ENCODE results near the gene GRID1.
A peak's percentile ranks its signal among the peaks of the same experiment; 100 is the strongest.

GRID1 gene

DNA sequence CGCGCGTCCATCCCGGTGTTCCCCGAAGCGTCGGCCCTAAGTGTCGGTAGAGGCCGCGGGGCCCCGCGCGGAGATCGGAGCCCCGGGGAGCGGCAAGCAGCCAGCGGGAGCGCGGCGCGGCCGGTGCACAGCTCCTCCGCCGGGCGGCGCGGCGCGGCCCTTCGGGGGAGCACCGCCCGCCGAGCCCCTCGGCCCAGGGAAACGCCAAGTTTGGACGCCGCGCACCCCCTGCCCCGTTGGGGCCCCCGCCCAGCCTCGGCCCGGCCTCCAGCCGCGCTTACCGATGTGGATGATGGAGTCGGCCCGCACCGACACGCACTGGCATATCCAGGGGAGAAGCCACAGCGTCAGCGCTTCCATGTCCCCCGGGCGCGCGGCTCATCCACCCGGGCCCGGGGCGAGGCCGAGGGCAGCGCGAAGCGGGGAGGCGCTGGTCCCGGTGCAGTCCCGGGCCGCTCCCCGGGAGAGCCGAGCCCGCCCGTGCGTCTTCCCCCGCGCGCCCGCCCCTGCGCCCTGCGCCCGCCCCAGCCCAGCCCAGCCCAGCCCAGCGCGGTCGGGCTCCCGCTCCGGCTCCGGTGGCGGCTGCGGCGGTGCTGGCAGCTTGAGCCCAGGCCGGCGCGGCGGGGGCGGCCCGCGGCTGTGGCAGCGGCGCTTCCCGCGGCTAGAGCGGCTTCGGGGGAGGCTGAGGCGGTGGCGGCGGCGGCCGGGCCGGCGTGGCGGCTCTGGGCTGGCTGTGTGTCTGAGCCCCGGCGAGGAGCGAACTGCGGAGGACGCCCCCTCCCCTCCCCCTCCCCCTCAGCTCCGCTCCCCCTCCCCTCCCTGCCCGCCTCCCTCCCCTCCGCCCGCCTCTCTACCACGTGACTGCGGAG, at the start of gene GRID1:
GRID1 (minus strand) TSS at position 763 of the 869 bp plus-strand sequence.
- DNase-seq (ENCODE audit: low read depth in 2 of 2), result no peak

DNA sequence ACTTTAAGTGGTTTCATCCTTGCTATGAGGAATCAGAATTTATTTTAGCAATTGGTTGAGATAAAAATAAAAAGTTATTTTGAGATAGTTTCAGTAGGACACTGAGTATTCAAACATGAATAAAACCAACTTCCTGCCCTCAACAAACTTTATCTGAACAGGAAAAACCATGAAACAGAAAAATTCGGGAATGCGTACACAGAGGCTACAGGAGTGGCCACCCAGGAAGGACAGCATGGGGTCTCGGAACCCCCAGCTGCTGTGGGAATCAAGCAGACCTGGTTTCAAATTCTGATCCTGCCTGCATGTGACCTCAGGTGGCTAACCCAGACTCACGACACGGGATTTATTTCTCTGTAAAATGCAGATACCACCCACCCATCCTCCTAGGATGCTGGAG, 49.0 kb upstream of the GRID1 start:
- DNase-seq (ENCODE audit: low read depth in 2 of 2), result no peak

DNA sequence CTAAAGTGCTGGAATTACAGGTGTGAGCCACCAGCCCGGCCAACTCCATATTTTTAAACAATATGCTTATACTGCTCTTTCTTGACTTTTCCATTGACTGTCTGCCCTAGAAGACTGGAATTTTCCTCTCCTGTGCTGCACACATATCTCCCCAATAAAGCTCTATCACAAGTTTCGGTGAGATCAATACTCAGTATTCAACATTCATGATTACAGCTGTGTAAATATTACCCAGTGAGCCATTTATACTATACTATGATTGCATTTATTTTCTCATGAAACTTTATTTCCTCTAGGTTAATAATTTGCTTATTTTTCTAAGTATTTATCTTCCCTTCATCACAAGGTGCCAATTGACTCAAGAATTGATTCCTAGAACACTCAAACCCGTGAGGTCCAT, 48.5 kb upstream of the GRID1 start:
- no peak for DNase-seq (ENCODE audit: low read depth in 2 of 2)

DNA sequence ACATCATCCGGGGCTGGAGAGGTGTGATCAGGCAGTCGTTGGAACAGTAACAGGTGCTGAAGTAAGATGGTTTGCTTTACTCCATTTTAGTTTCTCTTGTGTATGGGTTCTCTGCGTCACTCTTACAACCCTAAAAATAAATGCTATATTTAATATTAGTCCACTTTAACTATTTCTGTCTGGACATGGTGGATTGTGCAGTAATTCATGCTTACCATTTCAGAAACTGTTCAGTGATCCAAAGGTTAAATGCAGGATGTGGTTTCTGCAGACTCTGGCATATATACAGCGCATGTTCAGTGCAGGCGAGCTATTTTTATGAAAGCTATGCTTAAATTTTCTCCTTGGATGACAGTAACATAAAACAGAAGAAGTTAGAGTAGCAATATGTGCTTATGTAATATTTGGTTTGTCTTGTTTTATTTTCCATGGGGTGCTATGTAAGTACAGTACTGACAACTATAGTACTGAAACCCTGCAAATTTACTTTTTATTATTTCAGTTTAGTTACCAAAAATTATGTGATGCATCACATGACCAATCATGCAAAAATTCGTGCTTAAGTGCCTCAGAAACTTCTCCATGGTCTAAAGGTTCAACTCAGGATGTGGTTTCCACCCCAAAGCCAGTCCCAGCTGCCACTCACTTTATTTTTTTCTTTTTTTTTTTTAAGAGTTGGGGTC, 46.6 kb upstream of the GRID1 start:
- no peak for DNase-seq (ENCODE audit: low read depth in 2 of 2)

DNA sequence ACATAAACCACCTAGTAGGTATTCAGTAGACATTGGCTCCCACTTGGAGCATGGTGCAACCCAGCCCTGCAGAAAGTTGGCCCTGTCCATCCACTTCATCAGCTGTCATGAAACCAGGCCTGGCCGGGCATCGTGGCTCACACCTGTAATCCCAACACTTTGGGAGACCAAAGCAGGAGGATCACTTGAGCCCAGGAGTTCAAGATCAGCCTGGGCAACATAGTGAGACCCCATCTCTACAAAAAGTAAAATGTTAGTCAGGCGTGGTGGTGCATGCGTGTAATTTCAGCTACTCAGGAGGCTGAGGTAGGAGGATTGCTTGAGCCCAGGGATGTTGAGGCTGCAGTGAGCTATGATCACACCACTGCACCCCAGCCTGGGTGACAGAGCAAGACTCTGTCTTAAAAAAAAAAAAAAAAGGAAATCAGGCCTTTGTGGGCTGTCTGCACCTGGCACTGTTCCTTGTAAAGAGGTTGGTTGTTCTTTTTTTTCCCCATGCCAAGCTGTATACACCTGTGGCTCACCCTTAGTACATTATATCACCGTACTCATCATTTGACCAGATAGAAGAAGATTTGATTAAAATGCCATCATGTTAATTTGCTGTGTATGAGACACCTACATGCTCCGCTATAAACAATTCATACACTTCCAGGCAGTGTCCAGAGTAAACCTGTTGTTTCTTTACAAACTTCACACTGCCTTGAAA, 45.4 kb upstream of the GRID1 start:
- no peak for DNase-seq (ENCODE audit: low read depth in 2 of 2)

DNA sequence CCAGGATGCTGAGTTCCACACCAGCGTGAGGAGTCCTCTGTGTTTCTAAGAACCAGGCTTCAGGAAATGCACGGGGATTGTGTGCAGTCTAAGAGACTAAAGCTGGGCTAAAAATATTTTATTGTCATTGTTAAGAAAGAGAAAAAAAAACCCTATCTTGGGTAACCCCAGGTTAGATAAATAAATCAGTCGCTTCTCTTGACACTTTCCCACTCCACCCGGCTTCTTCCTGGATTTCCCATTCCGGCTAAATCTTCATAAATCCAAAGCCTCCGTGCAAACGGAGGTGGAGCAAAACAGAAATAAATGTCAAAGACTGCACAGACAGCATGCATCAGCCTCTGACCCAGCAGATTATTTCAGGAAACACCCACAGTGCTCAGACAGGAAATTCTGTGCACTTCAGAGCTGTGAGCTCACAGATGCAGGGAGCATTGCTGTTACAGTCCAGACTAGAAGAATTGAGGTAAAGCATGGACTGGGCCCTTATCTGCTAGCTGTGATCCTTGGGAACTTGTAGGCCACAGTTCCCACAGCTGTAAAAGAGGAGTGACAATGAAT, 44.8 kb upstream of the GRID1 start:
- no peak for DNase-seq (ENCODE audit: low read depth in 2 of 2)

DNA sequence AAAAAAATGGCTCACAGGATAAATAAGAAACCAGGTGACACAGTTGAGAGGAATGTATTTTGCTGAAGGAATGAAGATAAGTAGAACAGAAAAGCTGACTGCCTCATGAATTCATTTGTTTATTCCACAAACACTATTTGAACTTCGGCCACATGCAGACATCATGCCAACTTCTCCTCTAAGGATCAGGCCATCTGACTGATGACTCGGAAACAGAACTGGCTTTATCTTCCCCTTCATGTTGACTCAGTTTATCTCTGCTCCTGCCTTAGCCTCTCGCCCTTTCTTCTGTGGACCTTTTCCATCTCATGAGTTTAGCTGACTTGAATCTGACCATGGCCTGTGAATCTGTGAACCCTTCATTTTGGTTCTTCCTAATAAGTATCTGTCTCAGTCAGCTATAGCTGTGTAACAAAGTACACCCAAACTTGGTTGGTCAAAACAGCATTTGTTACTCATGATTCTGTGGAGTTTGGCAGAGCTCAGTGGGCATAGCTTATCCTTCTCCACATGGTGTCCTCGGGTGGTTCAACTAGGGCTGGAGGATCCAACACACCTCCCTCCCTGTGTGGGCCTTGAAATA, 44.0 kb upstream of the GRID1 start:
- DNase-seq (ENCODE audit: low read depth in 2 of 2), result no peak

DNA sequence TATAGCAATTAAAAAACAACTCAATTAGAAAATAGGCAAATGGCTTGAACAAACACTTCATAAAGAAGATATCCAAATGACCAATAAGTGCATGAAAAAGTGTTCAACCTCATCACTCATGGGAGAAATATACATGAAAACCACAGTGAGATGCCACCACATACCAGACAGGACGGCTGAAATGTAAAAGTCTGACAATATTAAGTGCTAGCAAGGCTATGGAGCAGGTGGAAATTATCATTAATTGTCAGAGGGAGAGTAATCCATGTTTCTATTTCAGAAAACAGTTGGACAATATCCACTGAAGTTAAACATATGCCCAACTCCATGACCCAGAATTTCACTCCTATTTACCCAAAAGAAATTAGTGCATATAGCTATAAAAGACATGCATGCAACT, 42.6 kb upstream of the GRID1 start:
- DNase-seq (ENCODE audit: low read depth in 2 of 2), result no peak

DNA sequence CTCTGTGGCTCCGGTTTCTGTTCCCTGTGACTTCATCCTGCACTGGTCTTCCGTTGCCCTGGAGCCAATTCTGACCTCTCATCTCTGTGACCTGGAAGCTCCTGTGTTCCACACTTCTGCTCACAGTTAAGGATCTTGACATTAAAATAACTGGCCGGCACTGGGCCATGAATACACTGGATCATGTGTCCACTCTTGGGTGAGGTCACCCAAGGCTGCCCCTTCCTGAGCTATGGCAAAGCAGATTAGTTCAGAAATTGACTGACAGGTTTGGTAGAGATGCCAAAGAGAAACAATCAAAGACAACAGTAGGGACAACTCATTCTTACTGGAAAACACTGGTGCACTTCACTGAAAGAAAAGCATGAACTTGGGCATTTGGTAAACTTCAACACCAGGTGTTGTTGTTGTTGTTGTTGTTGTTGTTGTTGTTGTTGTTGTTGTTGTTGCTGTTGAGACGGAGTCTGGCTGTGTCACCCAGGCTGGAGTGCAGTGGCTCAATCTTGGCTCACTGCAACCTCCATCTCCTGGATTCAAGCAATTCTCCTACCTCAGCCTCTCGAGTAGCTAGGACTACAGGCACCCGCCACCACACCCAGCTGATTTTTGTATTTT, 36.7 kb upstream of the GRID1 start:
- DNase-seq (ENCODE audit: low read depth in 2 of 2), result no peak

DNA sequence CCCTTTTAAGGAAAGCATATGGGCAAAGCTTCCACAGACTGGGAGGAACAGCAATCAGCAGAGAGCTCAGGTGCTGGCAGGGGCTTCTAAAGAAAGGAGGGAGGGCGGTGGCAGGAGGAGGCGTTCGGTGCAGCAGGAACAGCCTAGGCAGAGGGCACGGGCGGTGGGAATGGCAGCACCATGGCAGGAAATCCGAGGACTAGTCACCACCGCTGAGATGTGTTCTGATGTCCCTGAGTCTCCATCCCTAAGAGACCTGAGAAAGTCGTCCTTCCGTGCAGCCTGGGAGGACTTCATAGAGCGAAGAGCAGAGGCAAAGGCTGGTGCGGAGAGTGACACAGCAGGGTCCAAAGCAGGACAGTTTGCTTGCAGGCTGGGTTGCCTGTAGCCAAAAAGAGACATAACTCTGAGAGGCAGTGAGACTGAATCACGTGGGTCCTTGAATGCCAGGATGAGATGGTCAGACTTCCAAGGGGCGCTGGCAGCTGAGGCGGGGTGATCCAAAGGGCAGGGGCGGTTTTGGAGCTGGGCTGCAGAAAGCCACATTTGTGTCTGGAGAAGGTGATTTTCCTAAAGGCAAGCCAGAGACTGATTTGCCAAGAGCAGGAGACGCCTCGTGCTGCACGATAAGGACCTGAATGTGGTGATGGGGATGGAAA, 35.8 kb upstream of the GRID1 start:
- no peak for DNase-seq (ENCODE audit: low read depth in 2 of 2)

DNA sequence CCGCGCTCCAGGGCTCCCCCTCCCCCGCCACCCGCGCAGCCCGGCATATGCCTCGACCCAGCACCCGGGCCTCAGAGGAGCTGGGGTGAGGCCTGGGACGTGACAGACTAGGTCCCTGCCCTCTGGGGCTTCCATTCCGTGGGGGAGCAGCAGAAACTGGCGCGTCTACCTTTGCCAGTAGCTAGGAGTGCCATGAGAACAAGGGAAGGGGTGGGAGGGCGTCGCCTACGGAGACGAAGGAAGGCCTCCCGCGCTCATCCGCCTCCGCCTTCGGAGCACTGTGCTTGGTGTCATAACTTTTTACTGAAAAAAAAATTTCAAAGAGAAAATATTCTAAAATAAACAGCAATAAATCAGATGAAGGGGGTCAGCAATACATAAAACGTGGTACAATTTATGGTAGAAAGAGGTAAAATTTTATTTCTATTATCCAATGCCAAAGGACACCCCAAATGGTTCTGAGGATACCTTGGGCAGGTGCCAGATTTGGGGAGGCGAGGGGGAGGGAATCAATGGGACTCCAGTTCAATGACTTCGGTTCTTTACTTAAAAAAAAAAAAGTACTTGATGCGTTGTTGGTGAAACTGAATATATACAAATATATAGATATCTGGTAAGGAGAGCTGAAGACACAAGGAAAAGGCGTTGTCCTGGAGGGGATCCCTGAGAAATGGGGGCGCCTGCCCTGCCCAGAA, 35.1 kb upstream of the GRID1 start:
- no peak for DNase-seq (ENCODE audit: low read depth in 2 of 2)

DNA sequence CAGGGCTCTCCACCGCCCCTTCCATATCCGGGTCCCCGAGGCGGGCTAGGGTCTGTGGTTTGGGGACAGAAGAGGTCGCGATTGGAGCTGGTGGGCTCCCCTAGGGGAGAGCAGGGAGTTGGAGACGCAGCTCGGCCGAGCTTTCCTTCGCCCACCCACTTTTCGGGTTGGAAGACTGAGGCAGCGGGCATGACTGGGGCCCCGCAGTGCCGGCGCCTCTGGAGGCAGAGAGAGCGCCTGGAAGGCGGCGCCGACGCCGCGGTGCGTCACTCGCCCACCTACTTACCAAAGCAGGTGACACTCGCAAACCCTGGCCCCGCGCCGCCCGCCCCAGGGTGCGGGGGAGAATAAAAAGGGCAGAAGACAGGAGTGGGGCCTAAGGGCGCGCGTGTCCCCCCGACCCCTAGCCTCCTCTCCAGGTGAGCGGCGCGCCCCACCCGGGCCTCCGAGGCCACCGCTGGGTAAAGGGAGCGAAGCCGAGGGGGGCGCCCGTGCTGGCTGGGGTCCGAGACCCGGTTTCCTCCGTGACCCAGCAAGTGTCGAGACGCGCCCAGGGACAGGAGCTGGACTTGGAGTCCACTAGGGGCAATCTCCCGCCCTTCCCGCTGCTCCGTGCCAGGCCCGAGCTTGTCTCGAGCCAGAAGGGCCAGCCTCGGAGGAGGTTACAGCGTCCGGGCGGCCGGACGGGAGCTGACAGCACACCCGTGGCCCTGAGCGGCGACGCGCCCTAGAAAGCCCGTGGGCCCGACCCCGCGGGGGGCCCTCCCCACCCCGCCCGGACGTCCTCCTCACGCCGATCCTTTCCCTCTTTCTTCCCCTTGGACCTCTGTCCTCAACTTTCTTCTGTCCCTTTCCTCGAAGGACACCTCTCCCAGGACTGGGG, 34.4 kb upstream of the GRID1 start:
- DNase-seq (ENCODE audit: low read depth in 2 of 2), result peak; percentile 18 to 60

DNA sequence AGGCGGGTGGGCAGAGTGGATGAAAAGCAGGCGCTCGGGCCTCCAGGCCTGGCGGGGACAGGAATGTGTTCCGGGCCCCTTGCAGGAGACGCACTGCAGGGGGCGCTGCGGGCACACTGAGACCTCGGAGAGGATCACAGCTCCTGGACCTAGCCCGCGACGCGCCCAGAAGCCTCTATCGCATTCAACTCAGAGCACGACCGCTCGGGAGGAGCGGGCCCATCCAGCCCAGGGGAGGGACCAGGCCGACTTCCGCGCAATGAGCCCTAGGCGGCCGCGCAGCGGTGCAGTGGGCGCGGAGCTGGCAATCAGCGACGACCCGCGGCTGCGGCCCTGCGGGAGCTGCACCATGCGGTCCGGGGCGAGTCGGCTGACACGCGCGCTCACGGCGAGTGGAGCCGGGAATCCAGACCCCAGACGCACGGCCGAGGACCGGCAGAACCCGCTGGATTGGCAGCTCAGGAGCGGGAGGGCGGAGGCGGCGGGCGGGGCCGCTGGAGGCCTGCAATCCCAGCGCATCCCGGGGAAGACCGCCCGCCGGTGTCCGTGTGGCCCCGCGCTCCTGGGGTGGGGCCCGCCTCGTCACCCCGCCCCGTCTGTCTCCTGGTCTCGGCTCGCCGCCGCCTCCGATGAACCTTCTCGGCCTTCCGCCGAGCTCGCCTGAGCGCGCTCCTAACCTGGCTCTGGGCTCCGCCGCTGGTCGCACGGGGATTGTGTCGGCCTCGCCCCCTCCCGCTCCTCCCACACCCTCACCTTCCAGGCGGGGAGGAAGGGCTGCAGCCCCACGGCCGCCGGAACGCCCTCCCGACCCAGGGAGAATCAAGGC, 33.5 kb upstream of the GRID1 start:
- peak; percentile 83 to 95 for DNase-seq (ENCODE audit: low read depth in 2 of 2)

DNA sequence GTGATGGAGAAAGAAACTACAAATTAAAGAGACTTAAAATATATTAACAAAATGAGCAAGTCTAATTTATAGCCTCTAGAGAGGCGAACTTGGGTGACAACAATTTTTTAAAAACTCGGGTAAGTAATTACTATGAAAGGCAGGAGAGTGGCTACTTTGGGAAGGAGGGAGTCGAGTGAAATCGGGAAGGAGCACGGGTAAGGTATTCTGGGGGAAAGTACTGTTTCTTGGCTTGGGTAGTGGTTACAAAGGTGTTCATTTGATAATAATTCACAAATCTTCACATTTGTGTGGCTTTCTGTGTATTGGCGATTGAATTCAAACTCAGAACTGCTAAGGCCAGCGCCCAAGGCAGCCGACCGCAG, 32.9 kb upstream of the GRID1 start:
- no peak for DNase-seq (ENCODE audit: low read depth in 2 of 2)

DNA sequence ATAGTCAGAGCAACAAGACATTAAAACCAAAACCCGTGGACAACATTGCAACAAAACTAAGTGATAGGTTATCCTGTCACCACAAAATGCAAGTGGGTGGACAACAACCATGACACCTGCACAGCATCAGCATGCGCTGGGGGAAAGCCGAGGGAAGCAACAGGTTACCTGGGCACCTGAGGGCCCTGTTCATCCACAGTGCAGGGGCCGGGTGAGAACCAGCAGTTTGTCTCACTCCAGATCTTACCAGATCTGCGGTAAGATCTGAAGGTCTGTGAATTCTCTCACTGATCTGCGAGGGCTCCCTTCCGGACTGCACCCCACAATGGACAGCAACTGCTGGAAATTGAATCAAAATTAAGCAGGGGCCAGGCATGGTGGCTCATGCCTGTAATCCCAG, 30.5 kb upstream of the GRID1 start:
- no peak for DNase-seq (ENCODE audit: low read depth in 2 of 2)

DNA sequence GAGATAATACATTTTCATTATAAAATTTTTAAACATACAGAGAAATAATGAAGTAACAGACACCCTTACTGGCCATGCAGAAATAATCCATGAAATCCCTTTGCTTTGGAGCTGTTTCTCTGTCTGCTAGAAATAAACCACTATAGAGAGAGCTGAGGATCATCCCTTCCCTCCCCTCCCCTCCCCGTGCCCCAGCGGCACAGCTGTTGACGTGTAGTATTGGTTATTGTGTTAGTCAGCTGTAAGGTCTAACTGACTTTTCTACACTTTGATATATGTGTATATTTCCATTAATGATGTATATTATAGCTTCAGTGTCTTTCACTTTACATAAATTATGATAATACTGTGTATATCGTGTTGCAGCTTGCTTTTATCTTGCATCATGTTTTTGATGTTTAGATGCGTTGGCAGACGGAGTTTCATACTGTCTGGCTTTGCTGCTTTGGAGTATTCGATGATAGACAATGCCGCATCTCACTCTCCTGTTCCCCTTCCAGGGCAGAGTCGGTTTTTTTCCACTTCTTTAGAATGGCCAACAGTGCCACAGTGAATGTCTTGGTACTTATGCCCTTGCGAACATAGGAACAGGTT, 27.4 kb upstream of the GRID1 start:
- DNase-seq (ENCODE audit: low read depth in 2 of 2), result no peak

DNA sequence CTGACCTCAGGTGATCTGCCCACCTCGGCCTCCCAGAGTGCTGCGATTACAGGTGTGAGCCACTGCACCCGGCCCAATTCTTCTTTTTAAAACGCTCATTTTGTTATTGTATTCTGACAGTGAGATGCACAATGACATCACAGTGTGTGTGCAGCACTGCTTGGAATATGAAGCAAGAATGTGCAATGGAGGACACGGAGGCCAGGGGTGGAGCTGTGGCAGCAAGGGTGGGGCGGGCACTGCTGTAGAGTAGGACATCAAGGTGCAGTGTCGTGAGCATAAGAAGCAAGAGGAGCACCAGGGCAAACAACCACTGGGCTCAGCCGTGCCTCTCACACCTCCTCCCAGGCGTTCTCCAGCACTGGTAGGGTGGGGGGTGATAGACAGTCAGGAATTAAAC, 26.8 kb upstream of the GRID1 start:
- no peak for DNase-seq (ENCODE audit: low read depth in 2 of 2)

DNA sequence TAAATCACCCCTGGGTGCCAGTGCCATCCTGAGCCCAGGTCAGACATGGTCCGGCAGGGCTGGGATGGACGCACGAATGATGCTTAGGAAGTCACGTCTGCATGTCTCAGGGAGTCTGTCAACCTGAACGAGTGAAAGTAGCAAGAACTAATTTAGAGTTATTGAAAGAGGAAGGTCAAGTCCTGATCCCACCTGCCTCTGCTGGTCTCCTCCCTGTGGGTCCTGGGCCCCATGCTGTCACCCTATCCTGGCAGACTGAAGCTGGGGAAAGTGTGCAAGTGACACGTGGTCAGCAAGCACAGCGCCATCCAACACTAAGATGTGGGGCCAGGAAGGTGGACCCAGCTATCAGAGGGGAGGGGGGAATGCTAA, 26.1 kb upstream of the GRID1 start:
- no peak for DNase-seq (ENCODE audit: low read depth in 2 of 2)
